SK-N-SH (cell line): ENCODE measurements around the gene CCDC102A.

Source experiments
- EP300 ChIP-seq, 2 experiments: IDR thresholded peaks; 2 replicates each; pipeline versions ENCODE4 v1.4.0 to v1.6.1; 2012; ENCODE audit warnings: borderline replicate concordance in 1 of 2, low read depth in 1 of 2, low read length in 1 of 2
- RAD21 ChIP-seq: IDR thresholded peaks from 2 replicates; pipeline ENCODE4 v1.6.1; 2012; ENCODE audit warnings: mild to moderate bottlenecking, low read length
- RFX5 ChIP-seq: IDR thresholded peaks from 2 replicates; pipeline ENCODE4 v1.6.1; 2012; ENCODE audit warnings: mild to moderate bottlenecking, improper control_type of control experiment, low read length
- TAF1 ChIP-seq: IDR thresholded peaks from 2 replicates; pipeline ENCODE4 v1.6.1; 2012; ENCODE audit warnings: low read depth, mild to moderate bottlenecking, low read length, moderate library complexity, borderline replicate concordance
- YY1 ChIP-seq: IDR thresholded peaks from 2 replicates; pipeline ENCODE4 v1.4.0; 2012; ENCODE audit warnings: low read depth, mild to moderate bottlenecking
- TF ChIP-seq, protein P1 (sequence below): IDR thresholded peaks from 2 replicates; pipeline ENCODE4 v1.4.0; 2012; ENCODE audit warnings: low read depth, borderline replicate concordance
- TF ChIP-seq, protein P2 (sequence below): IDR thresholded peaks from 2 replicates; pipeline ENCODE4 v1.4.0; 2012; ENCODE audit warnings: low read depth
- TF ChIP-seq, protein P3 (sequence below): fragments of 200-600 bp; sonication (generic); IDR thresholded peaks from 2 replicates; pipeline ENCODE4 v1.6.1; 2017; ENCODE audit warnings: antibody characterized with exemption, mild to moderate bottlenecking, moderate library complexity
- TF ChIP-seq, protein P4 (sequence below): IDR thresholded peaks from 2 replicates; pipeline ENCODE4 v1.4.0; 2012; ENCODE audit warnings: low read depth, borderline replicate concordance

DNA sequence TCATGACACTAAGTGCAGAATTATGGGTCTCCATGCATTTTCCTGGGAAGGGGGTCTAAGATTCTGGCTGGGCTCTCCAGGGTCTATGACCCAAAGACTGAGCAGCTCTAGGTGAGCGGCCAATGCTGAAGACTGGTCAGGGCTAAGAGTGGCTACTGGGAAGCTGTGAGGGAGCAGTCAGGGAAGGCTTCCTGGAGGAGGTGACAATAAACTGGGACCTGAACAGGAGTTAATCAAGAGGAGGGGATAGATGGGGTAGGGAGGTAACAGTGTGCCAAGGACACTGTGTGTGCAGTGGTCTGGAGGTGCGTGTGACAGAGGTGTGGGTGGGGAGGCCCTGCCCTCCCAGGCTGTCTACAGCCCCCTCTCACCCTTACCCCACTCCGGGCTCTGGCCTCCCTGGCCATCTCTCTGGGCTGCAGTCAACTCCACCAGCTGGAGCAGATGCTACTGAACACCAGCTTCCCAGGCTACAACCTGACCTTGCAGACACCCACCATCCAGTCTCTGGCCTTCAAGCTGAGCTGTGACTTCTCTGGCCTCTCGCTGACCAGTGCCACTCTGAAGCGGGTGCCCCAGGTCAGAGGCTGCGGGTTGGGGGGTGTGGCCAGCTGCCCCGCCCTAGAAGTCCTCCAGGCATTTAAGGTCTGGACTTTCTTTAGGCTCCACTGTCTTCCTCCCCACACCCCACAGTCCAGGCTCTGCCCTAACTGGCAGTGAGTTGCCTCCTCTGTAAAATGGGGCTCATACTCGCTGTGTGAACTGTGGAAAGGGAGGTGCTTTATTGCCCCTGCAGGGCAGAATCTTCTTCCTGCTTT, 26.5 kb upstream of the CCDC102A start:
- TF ChIP-seq, protein P1, sequence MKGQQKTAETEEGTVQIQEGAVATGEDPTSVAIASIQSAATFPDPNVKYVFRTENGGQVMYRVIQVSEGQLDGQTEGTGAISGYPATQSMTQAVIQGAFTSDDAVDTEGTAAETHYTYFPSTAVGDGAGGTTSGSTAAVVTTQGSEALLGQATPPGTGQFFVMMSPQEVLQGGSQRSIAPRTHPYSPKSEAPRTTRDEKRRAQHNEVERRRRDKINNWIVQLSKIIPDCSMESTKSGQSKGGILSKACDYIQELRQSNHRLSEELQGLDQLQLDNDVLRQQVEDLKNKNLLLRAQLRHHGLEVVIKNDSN: no peak
- no peak for TF ChIP-seq RAD21
- TF ChIP-seq, protein P2, sequence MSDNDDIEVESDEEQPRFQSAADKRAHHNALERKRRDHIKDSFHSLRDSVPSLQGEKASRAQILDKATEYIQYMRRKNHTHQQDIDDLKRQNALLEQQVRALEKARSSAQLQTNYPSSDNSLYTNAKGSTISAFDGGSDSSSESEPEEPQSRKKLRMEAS: no peak
- TF ChIP-seq, protein P3, sequence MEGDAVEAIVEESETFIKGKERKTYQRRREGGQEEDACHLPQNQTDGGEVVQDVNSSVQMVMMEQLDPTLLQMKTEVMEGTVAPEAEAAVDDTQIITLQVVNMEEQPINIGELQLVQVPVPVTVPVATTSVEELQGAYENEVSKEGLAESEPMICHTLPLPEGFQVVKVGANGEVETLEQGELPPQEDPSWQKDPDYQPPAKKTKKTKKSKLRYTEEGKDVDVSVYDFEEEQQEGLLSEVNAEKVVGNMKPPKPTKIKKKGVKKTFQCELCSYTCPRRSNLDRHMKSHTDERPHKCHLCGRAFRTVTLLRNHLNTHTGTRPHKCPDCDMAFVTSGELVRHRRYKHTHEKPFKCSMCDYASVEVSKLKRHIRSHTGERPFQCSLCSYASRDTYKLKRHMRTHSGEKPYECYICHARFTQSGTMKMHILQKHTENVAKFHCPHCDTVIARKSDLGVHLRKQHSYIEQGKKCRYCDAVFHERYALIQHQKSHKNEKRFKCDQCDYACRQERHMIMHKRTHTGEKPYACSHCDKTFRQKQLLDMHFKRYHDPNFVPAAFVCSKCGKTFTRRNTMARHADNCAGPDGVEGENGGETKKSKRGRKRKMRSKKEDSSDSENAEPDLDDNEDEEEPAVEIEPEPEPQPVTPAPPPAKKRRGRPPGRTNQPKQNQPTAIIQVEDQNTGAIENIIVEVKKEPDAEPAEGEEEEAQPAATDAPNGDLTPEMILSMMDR: no peak
- no peak for TF ChIP-seq TAF1
- TF ChIP-seq YY1: no peak
- TF ChIP-seq, protein P4, sequence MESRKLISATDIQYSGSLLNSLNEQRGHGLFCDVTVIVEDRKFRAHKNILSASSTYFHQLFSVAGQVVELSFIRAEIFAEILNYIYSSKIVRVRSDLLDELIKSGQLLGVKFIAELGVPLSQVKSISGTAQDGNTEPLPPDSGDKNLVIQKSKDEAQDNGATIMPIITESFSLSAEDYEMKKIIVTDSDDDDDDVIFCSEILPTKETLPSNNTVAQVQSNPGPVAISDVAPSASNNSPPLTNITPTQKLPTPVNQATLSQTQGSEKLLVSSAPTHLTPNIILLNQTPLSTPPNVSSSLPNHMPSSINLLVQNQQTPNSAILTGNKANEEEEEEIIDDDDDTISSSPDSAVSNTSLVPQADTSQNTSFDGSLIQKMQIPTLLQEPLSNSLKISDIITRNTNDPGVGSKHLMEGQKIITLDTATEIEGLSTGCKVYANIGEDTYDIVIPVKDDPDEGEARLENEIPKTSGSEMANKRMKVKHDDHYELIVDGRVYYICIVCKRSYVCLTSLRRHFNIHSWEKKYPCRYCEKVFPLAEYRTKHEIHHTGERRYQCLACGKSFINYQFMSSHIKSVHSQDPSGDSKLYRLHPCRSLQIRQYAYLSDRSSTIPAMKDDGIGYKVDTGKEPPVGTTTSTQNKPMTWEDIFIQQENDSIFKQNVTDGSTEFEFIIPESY: no peak
- no peak for TF ChIP-seq EP300 (IDR thresholded peaks at IDR 0.05; ENCODE audit: borderline replicate concordance in 1 of 2, low read depth in 1 of 2, low read length in 1 of 2)
- TF ChIP-seq RFX5: no peak
